B cell (primary cell): Measurements from ENCODE around the gene ILF3. TPM values are rescaled to one million over a fixed set of nuclear protein-coding genes. Genes with fewer than 3 reads are reported as not detected.

Source experiments
- ATAC-seq: fragments of 200-7000 bp; cut with Tn5 transposase; one replicate; pipeline ENCODE4 v1.10.0; 2021; ENCODE audit warnings: low read depth, mild to moderate bottlenecking, moderate number of reproducible peaks, moderate library complexity
- CTCF ChIA-PET: fragments of 350-600 bp; sonication (Branson Sonifier 250); formaldehyde crosslinking; loops from one replicate; lab custom pipeline; 2021; ENCODE audit warnings: antibody characterized with exemption, inconsistent platforms; lab: Charles Lee
- POLR2A ChIA-PET: fragments of 350-600 bp; sonication (Branson Sonifier 250); formaldehyde crosslinking; loops from one replicate; lab custom pipeline; 2021; ENCODE audit warnings: antibody characterized with exemption; lab: Charles Lee
- DNase-seq: peaks from one replicate; pipeline ENCODE4 v3.0.0; 2013
- H2AFZ ChIP-seq: 2 replicates; pipeline ENCODE4 v1.6.1; 2012; ENCODE audit warnings: mild to moderate bottlenecking, low read depth, low read length; ENCODE audit not compliant: insufficient read depth, poor library complexity, severe bottlenecking
- H3K27ac ChIP-seq, 2 donors: 1 replicate in 1 of 2; 2 replicates in 1 of 2; pipeline ENCODE4 v1.5.1; 2012 to 2013; ENCODE audit warnings: low read length in 2 of 2, mild to moderate bottlenecking in 2 of 2, moderate library complexity in 1 of 2
- H3K27me3 ChIP-seq, 4 experiments: fragments of 200-600 bp in 1 of 4; sonication (generic) in 1 of 4; replicated peaks in 1 of 4; 1 replicate in 2 of 4; 2 replicates in 2 of 4; pipeline versions ENCODE4 v1.6.1 to v1.7.0; 2013 to 2016; ENCODE audit warnings: low read length in 3 of 4, mild to moderate bottlenecking in 2 of 4, mixed read lengths in 1 of 4, moderate library complexity in 1 of 4; ENCODE audit not compliant: insufficient read depth in 4 of 4, control insufficient read depth in 3 of 4; ENCODE audit errors: control extremely low read depth in 1 of 4
- H3K36me3 ChIP-seq, 2 experiments: replicated peaks in 1 of 2; 1 replicate in 1 of 2; 2 replicates in 1 of 2; pipeline versions ENCODE4 v1.6.1 to v1.7.1; 2013; ENCODE audit warnings: low read length in 1 of 2; ENCODE audit not compliant: insufficient read depth in 2 of 2, control insufficient read depth in 1 of 2; ENCODE audit errors: control extremely low read depth in 1 of 2, extremely low read depth in 1 of 2
- H3K4me1 ChIP-seq, 2 donors: fragments of 200-600 bp in 1 of 2; sonication (generic) in 1 of 2; 1 replicate in 1 of 2; 2 replicates in 1 of 2; pipeline versions ENCODE4 v1.5.1 to v1.6.1; 2013 to 2017; ENCODE audit warnings: low read length in 2 of 2; ENCODE audit not compliant: control insufficient read depth in 2 of 2, insufficient read depth in 2 of 2
- H3K4me2 ChIP-seq: replicated peaks from 2 replicates; pipeline ENCODE3; 2012; ENCODE audit warnings: mild to moderate bottlenecking, low read depth, low read length; ENCODE audit not compliant: poor library complexity, severe bottlenecking
- H3K4me3 ChIP-seq, 5 experiments: fragments of 200-600 bp in 1 of 5; sonication (generic) in 1 of 5; 1 replicate in 3 of 5; 2 replicates in 2 of 5; pipeline versions ENCODE4 v1.5.1 to v1.7.0; 2011 to 2016; ENCODE audit warnings: low read length in 4 of 5, mild to moderate bottlenecking in 4 of 5, low read depth in 2 of 5, control low read depth in 1 of 5, moderate library complexity in 1 of 5; ENCODE audit not compliant: insufficient read depth in 1 of 5; ENCODE audit errors: control extremely low read depth in 1 of 5, extremely low read depth in 1 of 5
- H3K79me2 ChIP-seq: fragments of 200-600 bp; sonication (generic); one replicate; pipeline ENCODE4 v1.6.0; 2016; ENCODE audit warnings: low read length; ENCODE audit not compliant: control insufficient read depth, insufficient read depth
- H3K9ac ChIP-seq: fragments of 200-600 bp; sonication (generic); 2 replicates; pipeline ENCODE4 v1.6.1; 2017; ENCODE audit warnings: mild to moderate bottlenecking, low read length, moderate library complexity
- H3K9me3 ChIP-seq, 3 donors: one replicate each; pipeline versions ENCODE4 v1.6.1 to v1.7.1; 2013; ENCODE audit warnings: low read length in 2 of 3; ENCODE audit not compliant: control insufficient read depth in 2 of 3, insufficient read depth in 1 of 3; ENCODE audit errors: control extremely low read depth in 1 of 3
- H4K20me1 ChIP-seq: 2 replicates; pipeline ENCODE4 v1.6.0; 2012; ENCODE audit warnings: mild to moderate bottlenecking, low read length; ENCODE audit not compliant: insufficient read depth, control insufficient read depth, poor library complexity, severe bottlenecking
- H3K27ac Mint-ChIP-seq: one replicate; pipeline ENCODE4 v1.8.0; 2021; ENCODE audit warnings: mixed read lengths
- H3K27me3 Mint-ChIP-seq: one replicate; pipeline ENCODE4 v1.8.0; 2021; ENCODE audit warnings: mixed read lengths
- H3K4me1 Mint-ChIP-seq: one replicate; pipeline ENCODE4 v1.8.0; 2021; ENCODE audit warnings: mixed read lengths
- H3K4me3 Mint-ChIP-seq: one replicate; pipeline ENCODE4 v1.8.0; 2021; ENCODE audit warnings: mixed read lengths
- H3K9me3 Mint-ChIP-seq: one replicate; pipeline ENCODE4 v1.8.0; 2022; ENCODE audit warnings: mixed read lengths; ENCODE audit not compliant: insufficient read depth
- CTCF ChIP-seq: fragments of 200-600 bp; IDR thresholded peaks from one replicate; pipeline ENCODE4 v1.8.0; 2022; ENCODE audit warnings: antibody characterized with exemption, mild to moderate bottlenecking
- EZH2 ChIP-seq: IDR thresholded peaks from 2 replicates; pipeline ENCODE4 v1.6.1; 2012; ENCODE audit warnings: borderline replicate concordance, low read depth, mild to moderate bottlenecking, moderate library complexity, low read length; ENCODE audit not compliant: insufficient read depth, poor library complexity, severe bottlenecking
- WGBS: methylation state at CpG from one replicate; pipeline ENCODE4 v1.1.5; 2013; ENCODE audit warnings: missing lambda C conversion rate; ENCODE audit not compliant: insufficient coverage; 5-methylcytosine and 5-hydroxymethylcytosine counted together
- intact Hi-C: fragments of 100-400 bp; cut with micrococcal nuclease; formaldehyde crosslinking; loops from one replicate; pipeline ENCODE4 v1.10.0; 2022
- polyA plus RNA-seq: library from polyadenylated mRNA; depleted of rRNA; stranded (reverse); fragments of >200 nt; gene quantifications from 2 replicates; pipeline ENCODE4 v1.2.3, GENCODE V29; 2012
- total RNA-seq, 2 donors: library from RNA; stranded (reverse); fragments of 120-200 nt in 1 of 2; gene quantifications; 1 replicate in 1 of 2; 2 replicates in 1 of 2; pipeline versions ENCODE4 v1.2.3 to v1.2.4, GENCODE V29; 2013 to 2022

Gene ILF3
- total and polyA plus RNA-seq, 2 donors (not counting 1 experiment from before 2014, with no cell fraction given): 189 to 359 TPM

DNA sequence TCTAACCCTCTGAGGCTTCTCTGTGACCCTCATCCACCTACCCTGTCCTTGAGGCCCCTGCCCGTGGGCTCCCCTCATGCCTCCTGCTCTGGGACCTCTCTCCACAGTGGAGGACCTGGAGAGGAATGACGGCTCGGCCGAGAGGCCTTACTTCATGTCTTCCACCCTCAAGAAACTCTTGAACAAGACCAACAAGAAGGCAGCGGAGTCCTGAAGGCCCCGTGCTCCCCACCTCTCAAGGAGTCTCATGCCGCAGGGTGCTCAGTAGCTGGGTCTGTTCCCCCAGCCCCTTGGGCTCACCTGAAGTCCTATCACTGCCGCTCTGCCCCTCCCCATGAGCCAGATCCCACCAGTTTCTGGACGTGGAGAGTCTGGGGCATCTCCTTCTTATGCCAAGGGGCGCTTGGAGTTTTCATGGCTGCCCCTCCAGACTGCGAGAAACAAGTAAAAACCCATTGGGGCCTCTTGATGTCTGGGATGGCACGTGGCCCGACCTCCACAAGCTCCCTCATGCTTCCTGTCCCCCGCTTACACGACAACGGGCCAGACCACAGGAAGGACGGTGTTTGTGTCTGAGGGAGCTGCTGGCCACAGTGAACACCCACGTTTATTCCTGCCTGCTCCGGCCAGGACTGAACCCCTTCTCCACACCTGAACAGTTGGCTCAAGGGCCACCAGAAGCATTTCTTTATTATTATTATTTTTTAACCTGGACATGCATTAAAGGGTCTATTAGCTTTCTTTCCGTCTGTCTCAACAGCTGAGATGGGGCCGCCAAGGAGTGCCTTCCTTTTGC is 10.8 kb upstream of the ILF3 start:
- H3K9me3 ChIP-seq: no peaks in the 10 kb centered on the region
- DNase-seq (peak; percentile 45), ATAC-seq (no peak)
- Mint-ChIP-seq H3K4me1 (peaks cover 30% of the 10 kb centered on the region), H3K4me3 (no peak overlapping the region), H3K27me3 (no peaks in the 10 kb centered on the region), H3K27ac (peak overlapping the region; percentile 86), H3K9me3 (no peaks in the 10 kb centered on the region)
- peaks cover 7 to 20% of the 10 kb centered on the region in 2 donors for H3K4me1 ChIP-seq
- TF ChIP-seq CTCF (no peak), EZH2 (no peak)
- CTCF ChIA-PET: interaction anchor here (0.6 to 9.5 kb wide), 21 partner anchors 10 to 106 kb away, joined by 3 to 464 read pairs (median 9); partner anchors contain the start of genes CDKN2D, KRI1 and QTRT1
- H3K9ac ChIP-seq: no peak overlapping the region
- intact Hi-C loops: no loop called here
- 58% methylated on average over 17 of the region's 21 CpGs for WGBS
- POLR2A ChIA-PET: interaction anchor here (0.5 to 3.5 kb wide), 9 partner anchors 10 to 373 kb away, joined by 3 to 29 read pairs (median 6); partner anchors contain the start of gene ICAM1
- H2AFZ ChIP-seq: no peak overlapping the region
- H3K79me2 ChIP-seq: no peaks in the 10 kb centered on the region
- H4K20me1 ChIP-seq: peaks cover 36% of the 10 kb centered on the region
- no peaks in the 10 kb centered on the region for H3K27me3 ChIP-seq
- peak overlapping the region; percentile 11 to 69 for H3K27ac ChIP-seq
- H3K4me3 ChIP-seq: no peak overlapping the region
- H3K36me3 ChIP-seq: peaks cover 3 to 55% of the 10 kb centered on the region in 2 experiments
- H3K4me2 ChIP-seq: no peak overlapping the region

DNA sequence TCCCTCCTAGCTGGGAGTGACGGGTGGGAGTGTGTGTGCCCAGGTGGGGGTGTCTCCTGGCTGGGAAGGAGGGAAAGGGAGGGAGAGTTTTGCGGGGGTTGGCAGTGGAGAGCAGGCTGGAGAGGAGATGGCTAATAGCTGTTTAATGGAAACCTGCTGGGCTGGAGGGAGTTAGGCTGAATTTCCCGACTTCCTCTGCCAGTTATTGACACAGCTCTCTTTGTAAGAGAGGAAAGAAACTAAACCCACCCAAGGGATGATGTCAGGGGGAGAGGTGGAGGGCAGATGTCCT is 10.2 kb upstream of the ILF3 start:
- TF ChIP-seq EZH2: no peak
- TF ChIP-seq CTCF: no peak
- no peaks in the 10 kb centered on the region for H3K27me3 Mint-ChIP-seq
- peaks cover 3 to 51% of the 10 kb centered on the region in 2 experiments for H3K36me3 ChIP-seq
- no peaks in the 10 kb centered on the region for H3K79me2 ChIP-seq
- no peaks in the 10 kb centered on the region for H3K9me3 Mint-ChIP-seq
- H4K20me1 ChIP-seq: peaks cover 32% of the 10 kb centered on the region
- H3K9me3 ChIP-seq: no peaks in the 10 kb centered on the region
- H3K4me1 Mint-ChIP-seq: peaks cover 31% of the 10 kb centered on the region
- H3K4me2 ChIP-seq: no peak overlapping the region
- peak overlapping the region; percentile 86 for H3K27ac Mint-ChIP-seq
- H3K27ac ChIP-seq: peak overlapping the region; percentile 30 to 69
- H3K4me3 ChIP-seq: no peak overlapping the region
- H3K4me3 Mint-ChIP-seq: no peak overlapping the region
- intact Hi-C loops: loop anchor here (1.0 kb wide), 2 partner anchors 40 to 63 kb away; no protein-coding TSS in a partner anchor
- DNase-seq (peak; percentile 40), ATAC-seq (no peak)
- no peak overlapping the region for H3K9ac ChIP-seq
- no peaks in the 10 kb centered on the region for H3K27me3 ChIP-seq
- H2AFZ ChIP-seq: no peak overlapping the region
- 71% methylated on average over 1 of the region's 3 CpGs for WGBS
- CTCF ChIA-PET: interaction anchor here (0.6 to 9.5 kb wide), 29 partner anchors 8 to 317 kb away, joined by 3 to 464 read pairs (median 9); partner anchors contain the start of genes CDKN2D, KRI1, QTRT1 and SMARCA4
- POLR2A ChIA-PET: interaction anchor here (0.5 to 3.5 kb wide), 8 partner anchors 9 to 373 kb away, joined by 3 to 29 read pairs (median 7); partner anchors contain the start of gene ICAM1
- H3K4me1 ChIP-seq: peaks cover 7 to 20% of the 10 kb centered on the region in 2 donors
